HCT116 (cell line): Measurements from ENCODE around the gene CD24. TPM values are rescaled to one million over a fixed set of nuclear protein-coding genes. Genes with fewer than 3 reads are reported as not detected.

ENCODE experiments used
- ATAC-seq: fragments of 200-7000 bp; cut with Tn5 transposase; 2 replicates; pipeline ENCODE4 v1.9.1; 2020; ENCODE audit warnings: mild to moderate bottlenecking, moderate library complexity
- BruUV-seq: library from RNA; stranded (reverse); fragments of 400-500 nt; replicated peaks from 2 replicates; lab custom pipeline; 2021; lab: Mats Ljungman, UMichigan
- CTCF ChIA-PET: fragments of 300-600 bp; sonication (Branson Sonifier 250); formaldehyde crosslinking; loops from one replicate; lab custom pipeline; 2021; ENCODE audit warnings: antibody characterized with exemption; lab: Charles Lee
- POLR2A ChIA-PET: fragments of 300-600, 350-600 bp; sonication (Branson Sonifier 250); formaldehyde crosslinking; loops from one replicate; lab custom pipeline; 2021; ENCODE audit warnings: antibody characterized with exemption; lab: Charles Lee
- RAD21 ChIA-PET, 2 experiments: fragments of 300-600 bp; sonication (Branson Sonifier 250); formaldehyde crosslinking; loops; one replicate each; lab custom pipeline; 2023; ENCODE audit warnings: low total read pairs in 2 of 2; ENCODE audit not compliant: uncharacterized antibody in 2 of 2, unreplicated experiment in 2 of 2, low non-redundant PET in 1 of 2; lab: Charles Lee
- DNase-seq: peaks from one replicate; pipeline ENCODE4 v3.0.0-alpha.2; 2010; ENCODE audit warnings: low read depth, low spot score
- H2AFZ ChIP-seq: fragments of 200-600 bp; shearing (Covaris generic), sonication (generic); 2 replicates; pipeline ENCODE4 v1.6.1; 2017; ENCODE audit warnings: low read depth, mixed run types, mixed read lengths, antibody characterized with exemption, low read length; ENCODE audit not compliant: poor library complexity, severe bottlenecking
- H3K27ac ChIP-seq: 2 replicates; pipeline ENCODE4 v1.5.1; 2012; ENCODE audit warnings: low read depth, low read length
- H3K27me3 ChIP-seq: fragments of 200-600 bp; sonication (generic); 2 replicates; pipeline ENCODE4 v1.6.1; 2016; ENCODE audit warnings: mixed run types, low read length, mixed read lengths; ENCODE audit not compliant: insufficient read depth
- H3K36me3 ChIP-seq, 2 experiments: fragments of 200-500 bp in 1 of 2; fragments of 200-600 bp in 1 of 2; sonication (Bioruptor generic) in 1 of 2; sonication (generic) in 1 of 2; 2 replicates each; pipeline versions ENCODE4 v1.5.1 to v1.6.1; 2014 to 2016; ENCODE audit warnings: low read length in 2 of 2, inconsistent platforms in 1 of 2, mixed read lengths in 1 of 2, mixed run types in 1 of 2; ENCODE audit not compliant: insufficient read depth in 2 of 2, control insufficient read depth in 1 of 2
- H3K4me1 ChIP-seq, 2 experiments: fragments of 200-600 bp in 1 of 2; sonication (generic) in 1 of 2; 2 replicates each; pipeline versions ENCODE4 v1.5.1 to v1.6.1; 2012 to 2017; ENCODE audit warnings: low read length in 2 of 2, inconsistent platforms in 1 of 2, mild to moderate bottlenecking in 1 of 2, mixed read lengths in 1 of 2, mixed run types in 1 of 2, moderate library complexity in 1 of 2; ENCODE audit not compliant: insufficient read depth in 2 of 2, control insufficient read depth in 1 of 2
- H3K4me2 ChIP-seq: fragments of 200-600 bp; sonication (generic); 2 replicates; pipeline ENCODE4 v1.6.1; 2017; ENCODE audit warnings: mixed run types, low read length, mixed read lengths
- H3K4me3 ChIP-seq, 2 experiments: fragments of 200-600 bp in 1 of 2; sonication (generic) in 1 of 2; replicated peaks in 1 of 2; 2 replicates each; pipeline ENCODE4 v1.5.1; 2011 to 2016; ENCODE audit warnings: low read length in 2 of 2, control low read depth in 1 of 2, low read depth in 1 of 2, mild to moderate bottlenecking in 1 of 2, mixed read lengths in 1 of 2, mixed run types in 1 of 2
- H3K79me2 ChIP-seq: fragments of 200-600 bp; sonication (generic); 2 replicates; pipeline ENCODE4 v1.6.1; 2017; ENCODE audit warnings: mild to moderate bottlenecking, mixed run types, low read length, moderate library complexity, mixed read lengths; ENCODE audit not compliant: insufficient read depth
- H3K9ac ChIP-seq: fragments of 200-600 bp; sonication (generic); 2 replicates; pipeline ENCODE4 v1.6.1; 2016; ENCODE audit warnings: low read length, mixed read lengths
- H3K9me2 ChIP-seq: fragments of 200-600 bp; sonication (generic), shearing (Covaris generic); 2 replicates; pipeline ENCODE4 v1.6.1; 2017; ENCODE audit warnings: mixed run types, mild to moderate bottlenecking, moderate library complexity; ENCODE audit not compliant: insufficient read depth
- H3K9me3 ChIP-seq, 2 experiments: fragments of 200-500 bp in 1 of 2; fragments of 200-600 bp in 1 of 2; sonication (Bioruptor generic) in 1 of 2; sonication (generic) in 1 of 2; 2 replicates each; pipeline ENCODE4 v1.6.1; 2014 to 2017; ENCODE audit warnings: low read length in 2 of 2, mixed read lengths in 2 of 2, inconsistent platforms in 1 of 2, low read depth in 1 of 2, mild to moderate bottlenecking in 1 of 2, mixed run types in 1 of 2, moderate library complexity in 1 of 2; ENCODE audit not compliant: control insufficient read depth in 1 of 2, insufficient read depth in 1 of 2
- H4K20me1 ChIP-seq: fragments of 200-600 bp; sonication (generic), shearing (Covaris generic); 2 replicates; pipeline ENCODE4 v1.6.1; 2017; ENCODE audit warnings: mixed run types, mild to moderate bottlenecking, moderate library complexity; ENCODE audit not compliant: insufficient read depth
- CEBPB ChIP-seq: IDR thresholded peaks from 2 replicates; pipeline ENCODE4 v1.6.1; 2012; ENCODE audit warnings: low read depth
- EZH2phosphoT487 ChIP-seq: fragments of 200-600 bp; IDR thresholded peaks from 2 replicates; pipeline ENCODE4 v1.6.1; 2018; ENCODE audit warnings: antibody characterized with exemption, borderline replicate concordance
- FOSL1 ChIP-seq: IDR thresholded peaks from 2 replicates; pipeline ENCODE4 v1.6.1; 2012; ENCODE audit warnings: low read depth
- JUND ChIP-seq: IDR thresholded peaks from 2 replicates; pipeline ENCODE4 v1.6.1; 2012
- POLR2AphosphoS5 ChIP-seq: IDR thresholded peaks from 2 replicates; pipeline ENCODE4 v1.6.1; 2011; ENCODE audit warnings: mild to moderate bottlenecking, low read depth, low read length, moderate library complexity
- RAD21 ChIP-seq: IDR thresholded peaks from 2 replicates; pipeline ENCODE4 v1.6.1; 2012; ENCODE audit warnings: low read depth, mild to moderate bottlenecking
- REST ChIP-seq: IDR thresholded peaks from 2 replicates; pipeline ENCODE4 v1.6.1; 2012; ENCODE audit warnings: low read depth
- ZBTB33 ChIP-seq: IDR thresholded peaks from 2 replicates; pipeline ENCODE4 v1.6.1; 2011; ENCODE audit warnings: mild to moderate bottlenecking, low read length, moderate library complexity; ENCODE audit not compliant: insufficient replicate concordance; ENCODE audit errors: extremely low read depth
- intact Hi-C: fragments of 100-400 bp; cut with micrococcal nuclease; formaldehyde crosslinking; loops from 2 replicates; pipeline ENCODE4 v1.10.0; 2022
- total RNA-seq: library from RNA; stranded (reverse); gene quantifications from one replicate; pipeline ENCODE4 v1.2.1, GENCODE V29; 2021; ENCODE audit not compliant: unreplicated experiment

Gene CD24
- total RNA-seq, 1 experiment from 2014 or later = 7.3 TPM

GRCh38 chr6:107009499-107009898, 35.0 kb upstream of the CD24 start:
- H2AFZ ChIP-seq = no peak overlapping the region
- ChIA-PET POLR2A (no interaction called here), RAD21 (no interaction called here), CTCF (interaction anchor here (1.4 kb wide), 1 partner anchor 12 kb away, joined by 3 read pairs; no protein-coding TSS in a partner anchor)
- no peaks in the 10 kb centered on the region for H3K36me3 ChIP-seq
- BruUV-seq = no TSS peak
- H3K27ac ChIP-seq = no peak overlapping the region
- ATAC-seq (no peak), DNase-seq (no peak)
- no peaks in the 10 kb centered on the region for H4K20me1 ChIP-seq
- no peaks in the 10 kb centered on the region for H3K9me2 ChIP-seq
- no peak overlapping the region for H3K4me2 ChIP-seq
- TF ChIP-seq EZH2phosphoT487 (no peak), FOSL1 (no peak), POLR2AphosphoS5 (no peak), CEBPB (no peak), RAD21 (no peak), ZBTB33 (no peak), JUND (no peak), REST (no peak)
- no peaks in the 10 kb centered on the region for H3K9me3 ChIP-seq
- no peak overlapping the region for H3K4me3 ChIP-seq
- H3K4me1 ChIP-seq = peaks cover 0 to 8% of the 10 kb centered on the region in 2 experiments; a peak in 2 of 4 replicates
- intact Hi-C loops = no loop called here
- no peaks in the 10 kb centered on the region for H3K79me2 ChIP-seq
- no peak overlapping the region for H3K9ac ChIP-seq
- H3K27me3 ChIP-seq = no peaks in the 10 kb centered on the region
